HTR-8/SVneo (cell line): Measurements from ENCODE around the gene ING2.
A peak's percentile ranks its signal among the peaks of the same experiment; 100 is the strongest.
"Not testable (repeated sequence)": the region's sequence is repeated elsewhere in the genome, so short reads cannot be mapped to it uniquely, and the experiment has no call there.

Experiments used
- DNase-seq: peaks from one replicate; pipeline ENCODE4 v3.0.0; 2011; ENCODE audit warnings: low spot score, mixed read lengths; ENCODE audit not compliant: insufficient read length
- FAIRE-seq: peaks from 2 replicates; lab custom pipeline; 2011; peaks lifted over from hg19 to GRCh38; lab: Jason Lieb, UNC

Gene ING2, protein sequence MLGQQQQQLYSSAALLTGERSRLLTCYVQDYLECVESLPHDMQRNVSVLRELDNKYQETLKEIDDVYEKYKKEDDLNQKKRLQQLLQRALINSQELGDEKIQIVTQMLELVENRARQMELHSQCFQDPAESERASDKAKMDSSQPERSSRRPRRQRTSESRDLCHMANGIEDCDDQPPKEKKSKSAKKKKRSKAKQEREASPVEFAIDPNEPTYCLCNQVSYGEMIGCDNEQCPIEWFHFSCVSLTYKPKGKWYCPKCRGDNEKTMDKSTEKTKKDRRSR

DNA sequence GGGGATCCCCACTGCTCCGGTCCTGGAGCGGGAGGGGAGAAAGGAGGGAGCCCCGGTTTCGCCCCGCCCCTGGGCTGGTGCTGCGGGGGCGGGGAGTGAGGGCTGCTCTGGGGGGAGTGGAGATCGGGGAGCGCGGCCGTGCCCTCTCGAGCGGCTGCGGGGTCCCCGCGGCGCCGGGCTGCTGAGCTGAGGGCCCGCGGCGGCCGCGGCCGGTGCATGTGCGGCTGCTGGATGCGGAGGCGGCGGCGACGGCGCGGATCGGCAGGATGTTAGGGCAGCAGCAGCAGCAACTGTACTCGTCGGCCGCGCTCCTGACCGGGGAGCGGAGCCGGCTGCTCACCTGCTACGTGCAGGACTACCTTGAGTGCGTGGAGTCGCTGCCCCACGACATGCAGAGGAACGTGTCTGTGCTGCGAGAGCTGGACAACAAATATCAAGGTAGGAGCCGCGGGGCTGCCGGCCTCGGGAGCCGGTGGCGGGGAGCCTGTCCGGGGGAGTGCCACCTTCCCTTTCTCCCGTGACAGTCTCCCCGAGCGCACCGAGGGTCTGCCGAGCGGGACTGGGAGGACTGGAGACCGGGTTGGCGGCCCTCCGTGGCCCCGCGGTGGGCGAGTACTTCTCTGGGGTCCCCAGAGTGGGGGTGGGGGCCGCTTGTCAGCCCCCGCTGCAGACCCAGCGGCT, at the start of gene ING2:
Gene ING2 (plus strand): TSS at position 129 of the 681 bp plus-strand sequence. CDS start 138 bp downstream, at position 267.
- FAIRE-seq (peak; percentile 54), DNase-seq (peak; percentile 84)

DNA sequence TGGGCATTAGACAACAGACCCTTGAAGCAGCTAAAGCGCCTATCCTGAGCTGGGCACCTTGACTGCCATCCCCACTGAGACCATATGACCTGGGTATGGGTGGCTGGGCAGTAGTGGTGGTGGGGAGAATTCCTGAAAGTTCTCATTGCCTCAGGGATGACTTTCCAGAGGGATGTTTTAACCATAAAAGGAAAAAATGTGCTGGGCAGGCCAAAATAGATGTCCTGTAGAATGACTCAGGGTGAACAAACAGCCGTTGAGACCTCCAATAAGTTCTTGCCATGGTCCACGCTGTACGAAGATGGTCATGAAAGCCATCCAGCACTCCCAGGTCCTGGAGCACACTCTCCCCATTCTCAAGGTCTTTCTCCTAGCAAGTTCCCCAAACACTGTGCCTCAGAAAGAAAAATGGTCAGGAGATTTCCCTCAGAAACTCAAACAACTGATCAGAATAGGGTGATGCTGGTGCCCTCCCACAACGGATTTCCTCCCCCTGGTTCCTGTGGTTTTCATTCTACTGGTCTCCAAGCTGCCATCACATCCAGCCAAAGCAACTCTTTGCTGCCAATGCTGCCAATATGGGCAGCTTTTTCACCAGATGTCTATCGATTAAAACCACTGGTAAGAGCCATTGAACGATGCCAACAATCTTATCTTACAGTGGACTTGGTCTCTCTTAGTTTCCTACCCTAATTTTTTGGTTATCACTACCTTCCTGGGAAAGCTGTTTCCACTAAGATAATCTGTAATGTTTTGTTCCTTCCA, 49.2 kb upstream of the ING2 start:
- DNase-seq = no peak
- no peak for FAIRE-seq

DNA sequence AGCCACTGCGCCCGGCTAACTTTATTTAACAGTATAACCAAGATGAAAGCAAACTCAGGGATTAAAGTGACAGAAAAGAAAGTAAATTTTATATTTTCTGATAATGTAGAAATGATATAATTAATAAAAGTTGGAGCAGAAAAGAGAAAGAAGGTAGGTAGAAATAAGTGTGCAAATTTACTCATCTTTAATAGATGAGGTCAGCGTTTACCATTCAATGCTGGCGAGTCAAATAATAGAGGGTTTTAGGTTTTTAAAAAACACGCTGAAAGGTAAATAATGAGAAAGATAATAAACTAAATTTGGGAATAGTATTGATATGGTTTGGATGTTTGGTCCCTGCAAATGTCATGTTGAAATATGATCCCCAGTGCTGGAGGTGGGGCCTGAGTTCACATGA, 46.9 kb upstream of the ING2 start:
- no peak for DNase-seq
- no peak for FAIRE-seq

DNA sequence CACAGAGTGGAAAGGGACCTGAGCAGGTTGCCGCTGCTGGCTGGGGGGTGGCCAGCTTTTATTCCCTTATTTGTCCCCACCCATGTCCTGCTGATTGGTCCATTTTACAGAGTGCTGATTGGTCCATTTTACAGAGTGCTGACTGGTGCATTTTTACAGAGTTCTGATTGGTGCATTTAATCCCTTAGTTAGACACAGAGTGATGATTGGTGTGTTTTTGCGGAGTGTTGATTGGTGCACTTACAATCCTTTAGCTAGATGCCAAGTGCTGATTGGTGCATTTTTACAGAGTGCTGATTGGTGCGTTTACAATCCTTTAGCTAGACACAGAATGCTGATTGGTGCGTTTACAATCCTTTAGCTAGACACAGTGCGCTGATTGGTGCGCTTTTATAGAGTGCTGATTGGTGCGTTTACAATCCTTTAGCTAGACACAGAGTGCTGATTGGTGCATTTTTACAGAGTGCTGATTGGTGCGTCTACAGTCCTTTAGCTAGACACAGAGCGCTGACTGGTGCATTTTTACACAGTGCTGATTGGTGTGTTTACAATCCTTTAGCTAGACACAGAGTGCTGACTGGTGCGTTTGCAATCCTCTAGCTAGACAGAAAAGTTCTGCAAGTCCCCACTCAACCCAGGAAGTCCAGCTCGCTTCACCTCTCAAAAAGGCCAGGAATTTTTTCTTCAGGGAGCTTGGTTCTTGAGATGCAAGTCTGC, 40.8 kb upstream of the ING2 start:
- not testable (repeated sequence) for FAIRE-seq, DNase-seq

DNA sequence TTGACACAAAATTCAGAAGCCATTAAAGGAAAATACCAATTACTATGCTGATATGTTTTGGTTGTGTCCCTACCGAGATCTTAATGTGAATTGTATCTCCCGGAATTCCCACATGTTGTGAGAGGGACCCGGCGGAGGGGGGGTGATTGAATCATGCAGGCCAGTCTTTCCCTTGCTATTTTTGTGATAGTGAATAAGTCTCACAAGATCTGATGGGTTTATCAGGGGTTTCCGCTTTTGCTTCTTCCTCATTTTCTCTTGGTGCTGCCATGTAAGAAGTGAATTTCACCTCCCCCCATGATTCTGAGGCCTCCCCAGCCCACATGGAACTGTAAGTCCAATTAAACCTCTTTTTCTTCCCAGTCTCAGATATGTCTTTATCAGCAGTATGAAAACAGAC, 39.0 kb upstream of the ING2 start:
- not testable (repeated sequence) for DNase-seq, FAIRE-seq

DNA sequence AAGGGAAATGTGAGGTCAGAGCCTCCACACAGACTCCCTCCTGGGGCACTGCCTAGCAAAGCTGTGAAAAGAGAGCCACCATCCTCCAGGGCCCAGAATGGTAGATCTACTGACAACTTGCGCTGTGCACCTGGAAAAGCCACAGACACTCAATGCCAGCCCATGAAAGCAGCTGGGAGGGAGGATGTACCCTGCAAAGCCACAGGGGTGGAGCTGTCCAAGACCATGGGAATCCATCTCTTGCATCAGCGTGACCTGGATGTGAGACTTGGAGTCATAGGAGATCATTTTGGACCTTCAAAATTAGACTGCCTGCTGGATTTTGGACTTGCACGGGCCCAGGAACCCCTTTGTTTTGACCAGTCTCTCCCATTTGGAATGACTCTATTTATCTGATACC, 37.6 kb upstream of the ING2 start:
- FAIRE-seq = no peak

DNA sequence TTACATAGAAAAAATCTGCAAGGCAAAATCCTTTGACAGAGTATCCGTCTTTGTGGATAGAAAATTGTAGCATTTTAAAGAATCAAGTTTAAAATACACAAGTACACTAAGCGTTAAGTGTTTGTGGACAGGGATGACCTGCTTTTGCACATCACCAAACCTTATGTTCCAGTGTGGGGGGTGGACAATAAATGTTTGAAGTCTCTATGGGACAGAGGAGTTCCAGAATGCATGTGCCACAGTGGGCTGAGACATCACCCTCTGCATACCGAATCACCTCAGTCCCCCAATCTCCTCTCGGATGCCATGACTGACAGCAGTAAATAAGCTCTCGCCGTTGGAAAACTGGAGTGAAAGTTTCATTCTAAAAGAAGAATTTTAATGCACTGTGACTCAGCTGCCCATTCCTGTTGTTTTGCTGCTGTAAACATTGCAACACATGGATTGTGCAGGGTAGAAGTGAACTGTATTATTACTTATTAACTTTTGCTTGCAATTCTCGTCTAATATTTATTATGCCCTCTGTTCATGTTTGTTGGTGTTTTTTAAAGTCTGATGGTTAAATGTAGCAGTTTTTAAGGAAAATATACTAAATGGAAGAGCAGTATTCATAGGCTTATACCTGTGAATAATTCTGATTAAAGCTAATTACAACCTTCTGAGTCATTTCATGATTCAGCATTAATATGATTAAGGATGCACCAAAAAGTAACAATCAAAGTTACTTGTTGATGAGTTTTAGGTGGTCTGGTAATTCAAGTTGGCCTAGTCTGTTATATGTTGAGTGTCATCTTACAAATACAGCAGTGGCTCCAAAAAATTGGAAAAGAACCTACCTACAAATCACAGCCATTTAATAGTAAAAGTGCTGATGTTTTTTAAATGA, 36.4 kb upstream of the ING2 start:
- DNase-seq = no peak
- FAIRE-seq = no peak

More for the DNA sequence above, 37.6 kb upstream of the ING2 start:
- DNase-seq = no peak

DNA sequence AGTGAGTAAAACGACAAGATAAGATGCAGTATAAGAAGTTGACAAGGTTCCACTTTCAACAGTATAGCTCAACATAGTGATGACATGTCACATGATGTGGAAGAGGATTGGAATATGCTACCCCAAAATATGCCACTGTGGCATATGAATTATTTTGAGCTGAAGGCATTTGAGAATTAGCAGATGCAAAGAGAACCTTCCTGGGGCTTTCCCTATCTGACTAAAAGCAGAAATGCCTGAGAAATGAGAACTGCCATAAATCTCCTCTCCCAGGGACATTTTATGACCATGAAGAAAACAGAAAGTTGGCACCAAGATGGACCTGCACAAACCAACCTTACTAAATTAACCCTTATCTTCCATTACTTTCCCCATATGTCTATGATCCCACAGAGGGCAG, 35.6 kb upstream of the ING2 start:
- FAIRE-seq = no peak
- no peak for DNase-seq

DNA sequence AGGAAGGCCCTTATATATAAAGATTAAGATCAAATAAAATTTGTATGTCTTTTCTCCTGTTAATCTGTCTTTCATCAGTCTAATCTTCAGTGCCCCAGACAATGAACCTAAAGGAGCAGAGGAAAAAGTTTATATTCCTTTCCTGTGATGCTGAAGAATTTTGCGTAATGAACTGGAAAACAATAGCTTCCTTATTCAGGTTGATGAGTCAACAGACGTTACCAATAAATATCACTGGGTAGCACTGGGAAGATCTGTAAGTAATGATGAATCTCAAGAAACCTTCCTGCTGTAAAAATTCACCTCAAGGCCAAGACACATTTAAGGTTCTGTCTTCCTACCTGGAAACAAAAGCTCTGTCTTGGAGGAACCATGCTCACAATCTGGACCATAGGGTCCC, 34.9 kb upstream of the ING2 start:
- DNase-seq = no peak
- FAIRE-seq = no peak

DNA sequence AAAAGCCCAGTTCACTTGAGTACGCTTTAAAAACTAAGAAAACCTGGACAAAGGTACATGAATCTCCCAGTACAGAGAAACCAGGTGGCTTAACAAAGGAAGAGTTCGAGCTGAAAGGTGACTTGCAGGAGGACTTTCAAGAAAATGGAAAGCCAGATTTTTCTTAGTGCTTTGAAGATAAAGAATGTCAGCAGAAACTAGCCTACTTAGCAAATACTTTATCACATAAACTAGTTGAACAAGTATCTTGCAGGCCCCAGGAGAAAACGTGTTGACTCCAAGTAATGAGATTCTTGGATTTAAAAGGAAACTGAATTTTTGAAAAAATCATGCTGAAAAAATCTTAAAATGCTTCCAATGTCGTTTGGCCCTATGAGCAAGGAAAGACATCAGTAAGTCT, 34.0 kb upstream of the ING2 start:
- FAIRE-seq (no peak), DNase-seq (no peak)

DNA sequence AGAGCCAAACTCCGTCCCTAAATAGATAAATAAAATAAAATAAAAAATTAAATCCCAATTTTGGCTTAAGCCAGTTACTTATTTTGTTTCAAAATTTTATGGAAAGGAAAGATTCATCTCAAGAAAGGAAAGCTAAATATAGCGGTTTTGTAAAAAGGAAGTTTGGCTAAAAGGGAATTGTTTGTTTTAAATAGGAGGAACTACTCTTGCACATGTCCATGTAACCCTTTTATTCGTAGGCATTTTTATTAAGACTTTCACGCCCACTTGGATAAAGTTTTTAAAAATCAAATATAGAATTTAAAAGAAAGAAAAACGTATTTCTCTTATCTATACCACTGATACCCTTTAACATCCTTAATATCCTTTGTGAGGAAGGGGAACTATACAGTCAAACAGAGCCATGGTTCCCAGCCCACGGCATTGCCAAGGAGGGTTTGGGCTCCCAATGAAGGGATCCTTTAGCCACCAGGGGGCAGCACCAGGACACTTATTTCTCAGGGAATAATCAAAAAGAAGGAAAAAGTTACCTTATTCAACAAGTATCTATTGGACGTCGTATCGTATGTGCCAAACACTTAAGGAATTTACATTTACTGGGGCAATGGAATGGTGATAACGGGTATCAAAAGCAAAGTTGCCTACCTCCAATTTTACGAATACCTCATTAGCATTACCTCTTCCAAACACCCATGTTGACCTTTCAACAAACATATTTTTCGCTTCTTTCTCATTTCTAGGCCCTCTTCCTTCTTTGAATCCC, 32.7 kb upstream of the ING2 start:
- FAIRE-seq = peak; percentile 23

DNA sequence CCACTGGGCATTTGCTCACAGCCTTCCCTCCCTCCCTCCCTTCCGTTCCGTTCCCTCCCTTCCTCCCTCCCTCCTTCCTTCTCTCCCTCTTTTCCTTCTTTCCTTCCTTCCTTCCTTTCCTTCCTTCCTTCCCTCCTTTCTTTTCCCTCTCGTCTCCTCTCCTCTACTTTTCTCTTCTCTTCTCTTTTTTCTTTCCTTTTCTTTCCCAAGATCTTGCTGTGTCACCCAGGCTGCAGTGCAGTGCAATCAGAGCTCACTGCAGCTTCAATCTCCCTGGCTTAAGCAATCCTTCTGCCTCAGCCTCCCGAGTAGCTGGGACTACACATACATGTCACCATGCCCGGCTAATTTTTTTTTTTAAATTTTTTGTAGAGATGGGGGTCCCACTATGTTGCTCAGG, 26.7 kb upstream of the ING2 start:
- no peak for DNase-seq
- FAIRE-seq = no peak

More for the DNA sequence above, 32.7 kb upstream of the ING2 start:
- peak; percentile 74 for DNase-seq

DNA sequence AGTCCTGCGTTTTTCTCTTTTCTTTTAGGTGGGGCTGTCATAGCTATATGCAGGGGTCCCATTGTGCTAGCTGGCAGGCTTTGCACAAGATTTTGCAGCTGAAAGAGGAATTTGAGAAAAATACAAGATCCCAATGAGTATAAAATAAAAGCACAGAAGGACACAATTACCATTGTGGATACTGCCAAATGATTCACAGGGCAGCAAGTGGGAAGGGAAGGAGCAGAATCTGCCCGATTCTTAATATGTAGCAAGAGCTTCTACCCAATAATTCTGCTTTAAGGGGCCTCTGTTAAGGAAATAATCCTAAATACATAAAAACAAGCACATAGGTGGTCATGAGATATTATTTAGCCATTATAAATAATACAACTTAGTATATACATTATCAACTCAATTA, 25.9 kb upstream of the ING2 start:
- DNase-seq = no peak
- FAIRE-seq = no peak

DNA sequence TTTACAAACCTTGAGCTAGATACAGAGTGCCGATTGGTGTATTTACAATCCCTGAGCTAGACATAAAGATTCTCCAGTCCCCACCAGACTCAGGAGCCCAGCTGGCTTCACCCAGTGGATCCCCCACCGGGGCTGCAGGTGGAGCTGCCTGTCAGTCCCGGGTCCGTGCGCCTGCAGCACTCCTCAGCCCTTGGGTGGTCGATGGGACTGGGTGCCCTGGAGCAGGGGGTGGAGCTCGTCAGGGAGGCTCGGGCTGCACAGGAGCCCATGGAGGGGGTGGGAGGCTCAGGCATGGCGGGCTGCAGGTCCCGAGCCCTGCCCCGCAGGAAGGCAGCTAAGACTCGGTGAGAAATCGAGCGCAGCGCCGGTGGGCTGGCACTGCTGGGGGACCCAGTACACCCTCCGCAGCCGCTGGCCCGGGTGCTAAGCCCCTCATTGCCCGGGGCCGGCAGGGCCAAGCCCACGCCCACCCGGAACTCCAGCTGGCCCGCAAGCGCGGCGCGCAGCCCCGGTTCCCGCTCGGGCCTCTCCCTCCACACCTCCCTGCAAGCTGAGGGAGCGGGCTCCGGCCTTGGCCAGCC, 22.3 kb upstream of the ING2 start:
- FAIRE-seq = not testable (repeated sequence)

DNA sequence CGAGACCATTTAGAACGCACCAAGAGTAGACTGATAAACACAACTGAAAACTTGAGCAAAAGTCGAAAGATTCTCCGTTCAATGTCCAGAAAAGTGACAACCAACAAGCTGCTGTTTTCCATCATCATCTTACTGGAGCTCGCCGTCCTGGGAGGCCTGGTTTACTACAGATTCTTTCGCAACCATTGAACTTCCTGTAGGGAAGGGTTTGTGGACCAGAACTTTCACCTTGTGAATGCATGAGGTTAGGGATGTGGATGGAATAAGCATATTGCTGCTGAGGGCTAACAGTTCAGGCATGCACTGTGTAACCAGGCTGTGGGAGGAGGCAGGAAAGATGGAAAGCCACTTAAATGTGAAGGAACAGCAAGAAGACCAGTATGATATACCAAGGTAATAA, 20.9 kb upstream of the ING2 start:
- DNase-seq (no peak), FAIRE-seq (peak; percentile 13)

More for the DNA sequence above, 22.3 kb upstream of the ING2 start:
- DNase-seq = not testable (repeated sequence)

DNA sequence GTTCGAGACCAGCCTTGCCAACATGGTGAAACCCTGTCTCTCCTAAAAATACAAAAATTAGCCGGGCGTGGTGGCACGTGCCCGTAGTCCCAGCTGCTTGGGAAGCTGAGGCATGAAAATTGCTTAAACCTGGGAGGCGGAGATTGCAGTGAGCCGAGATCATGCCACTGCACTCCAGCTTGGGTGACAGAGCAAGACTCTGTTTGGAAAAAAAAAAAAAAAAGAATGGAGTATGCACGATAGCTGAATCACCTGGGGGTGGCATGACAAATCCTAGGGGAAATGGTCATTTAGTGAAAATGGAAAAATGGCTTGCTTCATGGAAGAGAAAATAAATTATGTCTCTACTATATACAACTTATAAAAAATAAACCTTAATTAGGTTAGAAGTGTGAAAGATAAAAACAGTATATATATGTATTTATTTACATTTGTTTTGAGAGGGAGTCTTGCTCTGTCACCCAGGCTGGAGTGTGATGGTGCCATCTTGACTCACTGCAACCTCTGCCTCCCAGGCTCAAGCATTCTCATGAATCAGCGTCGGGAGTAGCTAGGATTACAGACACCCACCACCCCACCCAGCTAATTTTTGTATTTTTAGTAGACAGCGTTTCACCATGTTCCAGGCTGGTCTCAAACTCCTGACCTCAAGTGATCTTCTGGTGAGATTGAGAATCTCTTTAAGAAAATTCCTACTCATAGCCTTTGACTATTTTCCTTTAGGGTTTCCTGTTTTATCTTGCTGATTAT, 19.3 kb upstream of the ING2 start:
- DNase-seq = no peak
- no peak for FAIRE-seq

DNA sequence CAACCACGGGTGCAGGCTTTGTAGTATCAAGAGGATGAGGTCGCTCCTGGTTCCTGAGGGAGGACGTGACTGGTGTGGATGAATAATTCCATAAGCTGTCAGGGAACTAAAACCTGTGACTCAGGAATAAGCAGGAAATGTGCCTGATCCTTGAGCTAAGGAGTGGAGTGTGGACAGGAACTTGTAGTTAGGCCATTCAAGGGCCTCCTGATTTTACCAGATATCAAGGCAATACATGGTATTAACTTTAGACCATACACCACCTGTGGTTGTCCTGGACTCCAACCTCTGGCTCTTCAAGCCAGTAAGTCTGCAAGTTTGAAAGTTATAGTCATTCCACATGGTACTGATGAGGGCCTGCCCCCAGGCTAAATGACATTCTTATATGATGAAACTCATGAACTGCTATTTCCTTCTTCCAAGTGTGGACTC, 12.1 kb upstream of the ING2 start:
- FAIRE-seq (peak; percentile 84), DNase-seq (peak; percentile 50)

DNA sequence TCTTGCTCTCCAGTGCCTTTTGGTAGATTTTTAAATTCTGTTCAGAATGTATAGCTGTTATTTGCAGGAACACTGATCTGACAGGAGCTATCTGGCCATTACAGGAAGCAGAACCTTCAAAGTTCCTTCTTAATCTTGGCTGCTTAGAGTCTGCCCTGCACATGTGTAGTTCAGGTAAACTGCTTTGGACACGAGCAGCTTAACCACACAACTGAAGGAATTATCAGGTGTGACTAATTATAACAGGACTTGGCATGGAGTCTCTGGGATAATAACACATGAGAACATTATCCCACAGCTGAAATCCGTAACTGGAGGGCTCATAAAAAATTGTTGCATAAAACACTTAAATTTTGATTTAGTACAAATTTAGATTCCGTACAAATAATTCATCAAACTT, 11.6 kb upstream of the ING2 start:
- DNase-seq = no peak
- no peak for FAIRE-seq
